Measurements from ENCODE around the gene LZTR1. TPM values are rescaled to one million over a fixed set of nuclear protein-coding genes. Genes with fewer than 3 reads are reported as not detected.

Gene LZTR1
- total RNA-seq, 1 experiment from 2014 or later: 40.2 TPM

GRCh38 chr22:21026783-21027692 lies 44.9 kb downstream of the LZTR1 start:
- no peak overlapping the region for H3K27ac ChIP-seq (ENCODE audit: low read length)
- H3K4me3 ChIP-seq (ENCODE audit: low read depth in 2 of 2, low read length in 2 of 2): no peak overlapping the region
- POLR2A ChIA-PET: no interaction called here
- intact Hi-C loops (cut with micrococcal nuclease; ENCODE audit: unreplicated experiment): no loop called here
- DNase-seq (ENCODE audit: low read depth, low spot score): no peak
- no peaks in the 10 kb centered on the region for H3K9me3 ChIP-seq (ENCODE audit: control insufficient read depth, insufficient read depth, low read depth, low read length)
- no TSS peak for BruUV-seq (replicated peaks)
- no peaks in the 10 kb centered on the region for H3K27me3 ChIP-seq (ENCODE audit: control insufficient read depth, insufficient read depth, low read length)
- CTCF ChIA-PET: no interaction called here
- no peaks in the 10 kb centered on the region for H3K36me3 ChIP-seq (ENCODE audit: control insufficient read depth, insufficient read depth, low read length)
- ATAC-seq: no peak
- no peak for TF ChIP-seq REST (IDR thresholded peaks at IDR 0.05; ENCODE audit: insufficient read depth in 1 of 2, low read depth in 2 of 2, low read length in 1 of 2)
- no peak for TF ChIP-seq SIN3A (IDR thresholded peaks at IDR 0.05; ENCODE audit: borderline replicate concordance, insufficient read depth, low read depth, low read length)
- H3K4me1 ChIP-seq (ENCODE audit: control insufficient read depth, insufficient read depth, low read length): no peaks in the 10 kb centered on the region
- in situ Hi-C loops (cut with HindIII; ENCODE audit: low pct_unique_long_range_greater_than_20kb, low sequenced_read_pairs): no loop called here

- ChIA-PET CTCF (no interaction called here), POLR2A (no interaction called here)
- DNase-seq (ENCODE audit: low read depth, low spot score): no peak
- Histone ChIP-seq H3K4me3 (ENCODE audit: low read depth in 2 of 2, low read length in 2 of 2) (no peak overlapping the region), H3K9me3 (ENCODE audit: control insufficient read depth, insufficient read depth, low read depth, low read length) (no peaks in the 10 kb centered on the region), H3K27me3 (ENCODE audit: control insufficient read depth, insufficient read depth, low read length) (no peaks in the 10 kb centered on the region), H3K4me1 (ENCODE audit: control insufficient read depth, insufficient read depth, low read length) (no peaks in the 10 kb centered on the region), H3K36me3 (ENCODE audit: control insufficient read depth, insufficient read depth, low read length) (no peaks in the 10 kb centered on the region), H3K27ac (ENCODE audit: low read length) (no peak overlapping the region)
- no peak for ATAC-seq
- TF ChIP-seq CTCF (IDR thresholded peaks at IDR 0.05): no peak
- TF ChIP-seq SIN3A (IDR thresholded peaks at IDR 0.05; ENCODE audit: borderline replicate concordance, insufficient read depth, low read depth, low read length): no peak
- no peak for TF ChIP-seq REST (IDR thresholded peaks at IDR 0.05; ENCODE audit: insufficient read depth in 1 of 2, low read depth in 2 of 2, low read length in 1 of 2)
- no peak for TF ChIP-seq POLR2AphosphoS5 (IDR thresholded peaks at IDR 0.05; ENCODE audit: low read depth, low read length)
- no peak for TF ChIP-seq TCF7L2 (IDR thresholded peaks at IDR 0.05; ENCODE audit: low read depth, low read length)
- in situ Hi-C loops (cut with HindIII; ENCODE audit: low pct_unique_long_range_greater_than_20kb, low sequenced_read_pairs): no loop called here
- intact Hi-C loops (cut with micrococcal nuclease; ENCODE audit: unreplicated experiment): no loop called here
- no TSS peak for BruUV-seq (replicated peaks)
Observed at GRCh38 chr22:21028277-21029251, 46.5 kb downstream of the LZTR1 start.

All from Panc1 (cell line).